ENCODE measurements around the gene DGKB. TPM values are rescaled to one million over a fixed set of nuclear protein-coding genes. Genes with fewer than 3 reads are reported as not detected.

The DGKB gene
- total RNA-seq, 1 donor from 2014 or later = 5.5 TPM

GRCh38 chr7:14270099-14270498 lies 632.5 kb downstream of the DGKB start:
- H2AFZ ChIP-seq (replicated peaks) = peak overlapping the region; percentile 66
- H3K4me2 ChIP-seq = peak overlapping the region; percentile 52
- H3K4me1 ChIP-seq = peaks cover 48% of the 10 kb centered on the region
- H3K4me3 Mint-ChIP-seq = no peak overlapping the region
- H3K36me3 Mint-ChIP-seq = no peaks in the 10 kb centered on the region
- no peaks in the 10 kb centered on the region for H3K27me3 ChIP-seq
- no peaks in the 10 kb centered on the region for H3K79me2 ChIP-seq (ENCODE audit: low read depth)
- no peak overlapping the region for H3K27ac Mint-ChIP-seq
- no peaks in the 10 kb centered on the region for H3K9me3 Mint-ChIP-seq
- no peak for TF ChIP-seq EZH2 (IDR thresholded peaks at IDR 0.05)
- TF ChIP-seq EZH2phosphoT487 (IDR thresholded peaks at IDR 0.05) = no peak
- TF ChIP-seq CTCF (IDR thresholded peaks at IDR 0.05) = no peak
- peaks cover 22% of the 10 kb centered on the region for H3F3A ChIP-seq (ENCODE audit: low read depth)
- peak overlapping the region; percentile 54 for H3K27ac ChIP-seq
- no peak overlapping the region for H3K9ac ChIP-seq
- H3K9me3 ChIP-seq (ENCODE audit: low read depth) = no peaks in the 10 kb centered on the region
- H3K4me1 Mint-ChIP-seq = peaks cover 15% of the 10 kb centered on the region
- DNase-seq (ENCODE audit: low spot score) = no peak
- no peak overlapping the region for H3K4me3 ChIP-seq
- H3K36me3 ChIP-seq = no peaks in the 10 kb centered on the region
- no peaks in the 10 kb centered on the region for H3K27me3 Mint-ChIP-seq (ENCODE audit: insufficient read depth, low read depth)
- H4K20me1 ChIP-seq (ENCODE audit: low read depth) = no peaks in the 10 kb centered on the region

- Histone ChIP-seq H3K9ac (no peak overlapping the region), H3K36me3 (no peaks in the 10 kb centered on the region), H4K20me1 (ENCODE audit: low read depth) (no peaks in the 10 kb centered on the region), H3K4me2 (no peak overlapping the region), H3F3A (ENCODE audit: low read depth) (no peaks in the 10 kb centered on the region), H3K27me3 (no peaks in the 10 kb centered on the region), H3K4me3 (no peak overlapping the region), H3K9me3 (ENCODE audit: low read depth) (no peaks in the 10 kb centered on the region), H3K27ac (no peak overlapping the region), H2AFZ (replicated peaks) (no peak overlapping the region), H3K4me1 (peaks cover 11% of the 10 kb centered on the region), H3K79me2 (ENCODE audit: low read depth) (no peaks in the 10 kb centered on the region)
- peaks cover 9% of the 10 kb centered on the region for H3K4me1 Mint-ChIP-seq
- TF ChIP-seq EZH2phosphoT487 (IDR thresholded peaks at IDR 0.05) = no peak
- TF ChIP-seq EZH2 (IDR thresholded peaks at IDR 0.05) = no peak
- no peaks in the 10 kb centered on the region for H3K9me3 Mint-ChIP-seq
- no peaks in the 10 kb centered on the region for H3K27me3 Mint-ChIP-seq (ENCODE audit: insufficient read depth, low read depth)
- no peak overlapping the region for H3K4me3 Mint-ChIP-seq
- H3K27ac Mint-ChIP-seq = no peak overlapping the region
- no peaks in the 10 kb centered on the region for H3K36me3 Mint-ChIP-seq
- DNase-seq (ENCODE audit: low spot score) = no peak
These were observed 642.5 kb downstream of the DGKB start for GRCh38 chr7:14260011-14260410.

- no peaks in the 10 kb centered on the region for H3K36me3 Mint-ChIP-seq
- no peaks in the 10 kb centered on the region for H3K9me3 Mint-ChIP-seq
- no peaks in the 10 kb centered on the region for H3K9me3 ChIP-seq (ENCODE audit: low read depth)
- no peak overlapping the region for H3K4me2 ChIP-seq
- H3K4me1 ChIP-seq = peaks cover 11% of the 10 kb centered on the region
- peaks cover 9% of the 10 kb centered on the region for H3K4me1 Mint-ChIP-seq
- no peak for TF ChIP-seq EZH2 (IDR thresholded peaks at IDR 0.05)
- no peak for TF ChIP-seq EZH2phosphoT487 (IDR thresholded peaks at IDR 0.05)
- no peak overlapping the region for H3K9ac ChIP-seq
- no peak overlapping the region for H2AFZ ChIP-seq (replicated peaks)
- no peak for DNase-seq (ENCODE audit: low spot score)
- no peaks in the 10 kb centered on the region for H4K20me1 ChIP-seq (ENCODE audit: low read depth)
- no peak overlapping the region for H3K27ac Mint-ChIP-seq
- no peaks in the 10 kb centered on the region for H3K36me3 ChIP-seq
- no peak overlapping the region for H3K27ac ChIP-seq
- H3F3A ChIP-seq (ENCODE audit: low read depth) = no peaks in the 10 kb centered on the region
- H3K27me3 ChIP-seq = no peaks in the 10 kb centered on the region
- H3K4me3 Mint-ChIP-seq = no peak overlapping the region
- no peaks in the 10 kb centered on the region for H3K79me2 ChIP-seq (ENCODE audit: low read depth)
- no peaks in the 10 kb centered on the region for H3K27me3 Mint-ChIP-seq (ENCODE audit: insufficient read depth, low read depth)
- H3K4me3 ChIP-seq = no peak overlapping the region
These were observed 643.7 kb downstream of the DGKB start for GRCh38 chr7:14258861-14259260.

GRCh38 chr7:14258441-14258840 lies 644.1 kb downstream of the DGKB start:
- H3K27me3 ChIP-seq = no peaks in the 10 kb centered on the region
- no peak overlapping the region for H2AFZ ChIP-seq (replicated peaks)
- peaks cover 11% of the 10 kb centered on the region for H3K4me1 ChIP-seq
- no peaks in the 10 kb centered on the region for H3F3A ChIP-seq (ENCODE audit: low read depth)
- H3K9me3 ChIP-seq (ENCODE audit: low read depth) = no peaks in the 10 kb centered on the region
- peaks cover 9% of the 10 kb centered on the region for H3K4me1 Mint-ChIP-seq
- H3K36me3 ChIP-seq = no peaks in the 10 kb centered on the region
- no peaks in the 10 kb centered on the region for H4K20me1 ChIP-seq (ENCODE audit: low read depth)
- DNase-seq (ENCODE audit: low spot score) = no peak
- H3K36me3 Mint-ChIP-seq = no peaks in the 10 kb centered on the region
- H3K4me3 ChIP-seq = no peak overlapping the region
- no peak overlapping the region for H3K4me3 Mint-ChIP-seq
- H3K27me3 Mint-ChIP-seq (ENCODE audit: insufficient read depth, low read depth) = no peaks in the 10 kb centered on the region
- H3K9ac ChIP-seq = no peak overlapping the region
- no peak overlapping the region for H3K27ac ChIP-seq
- TF ChIP-seq CTCF (IDR thresholded peaks at IDR 0.05) (no peak), EZH2phosphoT487 (IDR thresholded peaks at IDR 0.05) (no peak), EZH2 (IDR thresholded peaks at IDR 0.05) (no peak)
- H3K9me3 Mint-ChIP-seq = no peaks in the 10 kb centered on the region
- H3K79me2 ChIP-seq (ENCODE audit: low read depth) = no peaks in the 10 kb centered on the region
- peak overlapping the region; percentile 18 for H3K27ac Mint-ChIP-seq
- no peak overlapping the region for H3K4me2 ChIP-seq
